ENCODE data around the gene MRPL47. TPM values are rescaled to one million over a fixed set of nuclear protein-coding genes. Genes with fewer than 3 reads are reported as not detected.
A peak's percentile ranks its signal among the peaks of the same experiment; 100 is the strongest.

Gene MRPL47
- polyA plus RNA-seq, 1 of the 3 experiments (the other 2 are of a cell fraction), result 37.8 TPM

- no peak for TF ChIP-seq IRF3 (IDR thresholded peaks at IDR 0.05; ENCODE audit: low read depth, low read length)
- TF ChIP-seq CHD2 (IDR thresholded peaks at IDR 0.05; ENCODE audit: low read length, partially characterized antibody), result no peak
- TF ChIP-seq TCF12 (IDR thresholded peaks at IDR 0.05), result no peak
- TF ChIP-seq USF2 (IDR thresholded peaks at IDR 0.05; ENCODE audit: borderline replicate concordance, low read depth, low read length), result no peak
These were observed 36.0 kb upstream of the MRPL47 start (continued) for GRCh38 chr3:179640469-179640868.

GRCh38 chr3:179630753-179631451, 26.5 kb upstream of the MRPL47 start:
- 83% methylated on average over 3 of the region's 3 CpGs for WGBS (ENCODE audit: low lambda C conversion rate)

GRCh38 chr3:179624451-179624850, 20.0 kb upstream of the MRPL47 start:
- Histone ChIP-seq H3K4me1 (ENCODE audit: control insufficient read depth in 1 of 2, insufficient read depth in 2 of 2, low read depth in 1 of 2, low read length in 1 of 2) (no peaks in the 10 kb centered on the region), H3K9ac (no peak overlapping the region), H3F3A (replicated peaks; ENCODE audit: insufficient read depth) (peaks cover 16% of the 10 kb centered on the region), H4K20me1 (ENCODE audit: insufficient read depth) (no peaks in the 10 kb centered on the region), H3K4me3 (ENCODE audit: low read depth in 2 of 2, low read length in 1 of 2) (no peak overlapping the region), H2AFZ (ENCODE audit: low read depth) (no peak overlapping the region), H3K36me3 (replicated peaks in 1 of 2; ENCODE audit: control insufficient read depth in 1 of 2, insufficient read depth in 2 of 2, low read length in 1 of 2) (peaks cover 27 to 43% of the 10 kb centered on the region in 2 experiments), H3K4me2 (no peak overlapping the region), H3K79me2 (ENCODE audit: insufficient read depth) (peaks cover 12% of the 10 kb centered on the region; the same call in 1 of the 2 replicates), H3K27me3 (ENCODE audit: insufficient read depth) (no peaks in the 10 kb centered on the region), H3K9me3 (no peaks in the 10 kb centered on the region), H3K9me2 (no peaks in the 10 kb centered on the region), H3K27ac (ENCODE audit: low read depth in 2 of 2, low read length in 1 of 2) (0 out of 4 replicates have a peak overlapping the region, but pooled peaks of 1 of the 2 experiments have one; percentile 5)
- ChIA-PET POLR2A (no interaction called here), CTCF (no interaction called here)
- TF ChIP-seq CTCF (IDR thresholded peaks at IDR 0.05) (no peak), JUND (IDR thresholded peaks at IDR 0.05) (peak; percentile 32; the same call in 1 of the 2 replicates), RAD21 (IDR thresholded peaks at IDR 0.05; ENCODE audit: low read length) (no peak), FOSL2 (IDR thresholded peaks at IDR 0.05; ENCODE audit: borderline replicate concordance, low read depth) (peak; percentile 37; the same call in 1 of the 2 replicates)
- 56% methylated on average over 3 of the region's 3 CpGs for WGBS (ENCODE audit: low lambda C conversion rate)
- DNase-seq, result no peak

More at GRCh38 chr3:179630753-179631451, 26.5 kb upstream of the MRPL47 start:
- no peaks in the 10 kb centered on the region for H3K79me2 ChIP-seq (ENCODE audit: insufficient read depth)
- H3K9ac ChIP-seq, result no peak overlapping the region
- DNase-seq, result no peak
- TF ChIP-seq MAX (IDR thresholded peaks at IDR 0.05; ENCODE audit: low read depth), result no peak
- no peaks in the 10 kb centered on the region for H3K9me2 ChIP-seq
- H3K27me3 ChIP-seq (ENCODE audit: insufficient read depth), result no peaks in the 10 kb centered on the region
- no peaks in the 10 kb centered on the region for H4K20me1 ChIP-seq (ENCODE audit: insufficient read depth)
- H3F3A ChIP-seq (replicated peaks; ENCODE audit: insufficient read depth), result peaks cover 8% of the 10 kb centered on the region
- ChIA-PET CTCF (interaction anchor here (1.4 kb wide), 1 partner anchor 15 kb away, joined by 3 read pairs; no protein-coding TSS in a partner anchor), POLR2A (no interaction called here)
- no peak overlapping the region for H2AFZ ChIP-seq (ENCODE audit: low read depth)
- no peak overlapping the region for H3K27ac ChIP-seq (ENCODE audit: low read depth in 2 of 2, low read length in 1 of 2)
- no peaks in the 10 kb centered on the region for H3K9me3 ChIP-seq
- H3K4me1 ChIP-seq (ENCODE audit: control insufficient read depth in 1 of 2, insufficient read depth in 2 of 2, low read depth in 1 of 2, low read length in 1 of 2), result no peaks in the 10 kb centered on the region
- H3K4me3 ChIP-seq (ENCODE audit: low read depth in 2 of 2, low read length in 1 of 2), result no peak overlapping the region
- H3K36me3 ChIP-seq (replicated peaks in 1 of 2; ENCODE audit: control insufficient read depth in 1 of 2, insufficient read depth in 2 of 2, low read length in 1 of 2), result peaks cover 0 to under 1% of the 10 kb centered on the region in 2 experiments
- H3K4me2 ChIP-seq, result no peak overlapping the region

Data from SK-N-SH (cell line).